ENCODE data around the gene RAD9A. TPM values are rescaled to one million over a fixed set of nuclear protein-coding genes. Genes with fewer than 3 reads are reported as not detected.

RAD9A gene
- total and polyA plus RNA-seq, 2 experiments from 2014 or later, result 13.9 to 17.0 TPM

DNA sequence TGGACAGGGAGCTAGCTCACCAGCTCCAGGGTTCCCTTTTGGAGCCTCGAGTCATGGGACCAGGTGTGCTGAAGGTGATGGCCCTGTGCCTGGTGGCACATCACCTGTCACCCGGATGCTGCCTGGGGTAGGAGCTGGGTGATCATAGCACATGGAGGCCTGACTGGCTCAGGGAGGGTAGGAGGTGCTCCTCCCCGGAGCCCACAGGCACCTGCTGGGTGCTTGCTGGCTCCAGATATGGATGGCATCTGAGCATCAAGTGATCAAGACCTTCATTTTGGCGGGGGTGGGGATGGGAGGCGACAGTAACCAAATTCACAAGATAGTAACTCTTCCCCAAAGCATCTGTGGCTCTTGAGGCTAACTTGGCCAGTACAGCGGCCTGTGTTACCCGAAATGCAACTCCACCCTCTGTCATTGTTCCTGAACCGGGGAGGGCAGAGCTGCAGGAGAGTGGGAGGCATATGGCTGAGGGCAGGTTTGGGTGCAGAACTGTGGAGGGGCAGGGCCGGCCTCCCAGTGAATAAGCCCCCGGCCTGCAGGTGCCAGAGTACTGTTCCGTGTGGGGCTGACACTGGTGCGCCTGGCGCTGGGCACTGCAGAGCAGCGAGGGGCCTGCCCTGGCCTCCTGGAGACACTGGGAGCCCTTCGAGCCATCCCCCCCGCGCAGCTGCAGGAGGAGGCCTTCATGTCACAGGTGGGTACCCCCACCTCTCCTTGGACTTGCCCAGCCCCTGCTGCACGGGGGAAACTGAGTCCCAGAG, 16.8 kb downstream of the RAD9A start:
- H3K4me3 ChIP-seq, result no peak overlapping the region
- H3K79me2 ChIP-seq (replicated peaks; ENCODE audit: insufficient read depth), result no peaks in the 10 kb centered on the region
- Mint-ChIP-seq H3K36me3 (ENCODE audit: low read depth) (no peaks in the 10 kb centered on the region), H3K27ac (no peak overlapping the region), H3K27me3 (ENCODE audit: insufficient read depth, low read depth, poor library complexity) (peaks cover 33% of the 10 kb centered on the region), H3K4me1 (peaks cover 21% of the 10 kb centered on the region), H3K4me3 (no peak overlapping the region), H3K9me3 (no peaks in the 10 kb centered on the region)
- H3K9me2 ChIP-seq (ENCODE audit: insufficient read depth), result no peaks in the 10 kb centered on the region
- TF ChIP-seq ZNF331 (CRISPR knock-in tag; IDR thresholded peaks at IDR 0.05; ENCODE audit: low read depth) (no peak), REST (IDR thresholded peaks at IDR 0.05; ENCODE audit: unreplicated experiment) (no peak), ETS1 (IDR thresholded peaks at IDR 0.05) (no peak), EZH2 (IDR thresholded peaks at IDR 0.05; ENCODE audit: low read depth, unreplicated experiment) (no peak), EZH2phosphoT487 (IDR thresholded peaks at IDR 0.05; ENCODE audit: unreplicated experiment) (no peak), JUNB (IDR thresholded peaks at IDR 0.05; ENCODE audit: unreplicated experiment) (no peak), POLR2AphosphoS5 (IDR thresholded peaks at IDR 0.05; ENCODE audit: low read depth) (no peak), CREB1 (CRISPR knock-in tag; IDR thresholded peaks at IDR 0.05; ENCODE audit: low read depth) (no peak), NANOG (IDR thresholded peaks at IDR 0.05; ENCODE audit: borderline replicate concordance) (no peak)
- H3K27ac ChIP-seq (ENCODE audit: low read depth), result no peak overlapping the region
- no peaks in the 10 kb centered on the region for H4K20me1 ChIP-seq (replicated peaks; ENCODE audit: insufficient read depth)
- DNase-seq (ENCODE audit: low spot score), result no peak
- ATAC-seq, result no peak
- H3K4me2 ChIP-seq, result no peak overlapping the region
- no peaks in the 10 kb centered on the region for H3K36me3 ChIP-seq (ENCODE audit: insufficient read depth)
- peaks cover 4% of the 10 kb centered on the region; the same call in 1 of the 2 replicates for H3K27me3 ChIP-seq (ENCODE audit: insufficient read depth)
- no peaks in the 10 kb centered on the region for H3F3A ChIP-seq (replicated peaks; ENCODE audit: low read depth)
- H3K4me1 ChIP-seq (ENCODE audit: insufficient read depth), result peaks cover 4% of the 10 kb centered on the region; the same call in 1 of the 2 replicates
- no peak overlapping the region for H2AFZ ChIP-seq

DNA sequence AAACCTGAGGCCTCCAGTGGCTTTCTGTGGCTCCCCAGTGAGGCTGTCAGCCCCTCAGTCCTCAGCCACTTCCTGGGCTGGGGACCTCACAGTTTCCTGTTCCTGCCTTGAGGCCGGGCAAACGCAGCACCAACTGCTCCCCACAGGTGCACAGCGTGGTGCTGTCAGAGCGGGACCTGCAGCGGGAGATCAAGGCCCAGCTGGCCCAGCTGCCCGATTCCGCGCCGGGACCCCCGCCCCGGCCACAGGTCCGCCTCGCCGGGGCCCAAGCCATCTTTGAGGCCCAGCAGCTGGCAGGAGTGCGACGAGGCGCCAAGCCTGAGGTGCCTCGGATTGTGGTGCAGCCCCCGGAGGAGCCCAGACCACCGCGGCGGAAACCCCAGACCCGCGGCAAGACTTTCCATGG, 17.5 kb downstream of the RAD9A start:
- DNase-seq (ENCODE audit: low spot score), result no peak
- peaks cover 21% of the 10 kb centered on the region for H3K4me1 Mint-ChIP-seq
- Histone ChIP-seq H3K4me3 (no peak overlapping the region), H2AFZ (no peak overlapping the region), H3K4me2 (no peak overlapping the region), H3K36me3 (ENCODE audit: insufficient read depth) (no peaks in the 10 kb centered on the region), H3K79me2 (replicated peaks; ENCODE audit: insufficient read depth) (no peaks in the 10 kb centered on the region), H3K27me3 (ENCODE audit: insufficient read depth) (peaks cover 10% of the 10 kb centered on the region; the same call in 1 of the 2 replicates), H3K4me1 (ENCODE audit: insufficient read depth) (peaks cover 4% of the 10 kb centered on the region; the same call in 1 of the 2 replicates), H3F3A (replicated peaks; ENCODE audit: low read depth) (no peaks in the 10 kb centered on the region), H3K27ac (ENCODE audit: low read depth) (no peak overlapping the region), H3K9me2 (ENCODE audit: insufficient read depth) (no peaks in the 10 kb centered on the region), H4K20me1 (replicated peaks; ENCODE audit: insufficient read depth) (no peaks in the 10 kb centered on the region)
- peaks cover 33% of the 10 kb centered on the region for H3K27me3 Mint-ChIP-seq (ENCODE audit: insufficient read depth, low read depth, poor library complexity)
- ATAC-seq, result no peak
- no peaks in the 10 kb centered on the region for H3K9me3 Mint-ChIP-seq
- H3K4me3 Mint-ChIP-seq, result no peak overlapping the region
- no peak overlapping the region for H3K27ac Mint-ChIP-seq
- H3K36me3 Mint-ChIP-seq (ENCODE audit: low read depth), result no peaks in the 10 kb centered on the region
- no peak for TF ChIP-seq ETS1 (IDR thresholded peaks at IDR 0.05)
- TF ChIP-seq STAT1 (IDR thresholded peaks at IDR 0.05; ENCODE audit: unreplicated experiment), result no peak
- TF ChIP-seq CREB1 (CRISPR knock-in tag; IDR thresholded peaks at IDR 0.05; ENCODE audit: low read depth), result no peak
- TF ChIP-seq, protein P1, sequence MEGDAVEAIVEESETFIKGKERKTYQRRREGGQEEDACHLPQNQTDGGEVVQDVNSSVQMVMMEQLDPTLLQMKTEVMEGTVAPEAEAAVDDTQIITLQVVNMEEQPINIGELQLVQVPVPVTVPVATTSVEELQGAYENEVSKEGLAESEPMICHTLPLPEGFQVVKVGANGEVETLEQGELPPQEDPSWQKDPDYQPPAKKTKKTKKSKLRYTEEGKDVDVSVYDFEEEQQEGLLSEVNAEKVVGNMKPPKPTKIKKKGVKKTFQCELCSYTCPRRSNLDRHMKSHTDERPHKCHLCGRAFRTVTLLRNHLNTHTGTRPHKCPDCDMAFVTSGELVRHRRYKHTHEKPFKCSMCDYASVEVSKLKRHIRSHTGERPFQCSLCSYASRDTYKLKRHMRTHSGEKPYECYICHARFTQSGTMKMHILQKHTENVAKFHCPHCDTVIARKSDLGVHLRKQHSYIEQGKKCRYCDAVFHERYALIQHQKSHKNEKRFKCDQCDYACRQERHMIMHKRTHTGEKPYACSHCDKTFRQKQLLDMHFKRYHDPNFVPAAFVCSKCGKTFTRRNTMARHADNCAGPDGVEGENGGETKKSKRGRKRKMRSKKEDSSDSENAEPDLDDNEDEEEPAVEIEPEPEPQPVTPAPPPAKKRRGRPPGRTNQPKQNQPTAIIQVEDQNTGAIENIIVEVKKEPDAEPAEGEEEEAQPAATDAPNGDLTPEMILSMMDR (conservative IDR thresholded peaks at IDR 0.05; ENCODE audit: low read depth in 2 of 2), result no peak
- no peak for TF ChIP-seq ZNF114 (CRISPR knock-in tag; IDR thresholded peaks at IDR 0.05)

Measured in GM23338 (cell line).